HEK293 (cell line): ENCODE data around the gene DUSP19.

ENCODE experiments used
- CTCF ChIA-PET: fragments of 350-600 bp; formaldehyde crosslinking; extraction: SDS; loops from one replicate; lab custom pipeline; 2021; ENCODE audit warnings: antibody characterized with exemption; lab: Yijun Ruan, JAX
- POLR2A ChIA-PET: fragments of 300-600 bp; formaldehyde crosslinking; extraction: SDS; loops from one replicate; lab custom pipeline; 2020; ENCODE audit warnings: antibody characterized with exemption, inconsistent platforms; lab: Yijun Ruan, JAX
- H3K27ac ChIP-seq: fragments of 200-500 bp; sonication (Bioruptor generic); 2 replicates; pipeline ENCODE4 v1.5.1; 2014; ENCODE audit warnings: low read depth, low read length, control low read depth, inconsistent platforms; ENCODE audit errors: extremely low read depth
- H3K36me3 ChIP-seq, 2 experiments: fragments of 200-500 bp in 1 of 2; sonication (Bioruptor generic) in 1 of 2; 1 replicate in 1 of 2; 2 replicates in 1 of 2; pipeline ENCODE4 v1.5.1; 2014 to 2017; ENCODE audit warnings: inconsistent platforms in 2 of 2, low read length in 2 of 2; ENCODE audit not compliant: control insufficient read depth in 2 of 2, insufficient read depth in 1 of 2
- H3K4me1 ChIP-seq: fragments of 200-500 bp; sonication (Bioruptor generic); 2 replicates; pipeline ENCODE4 v1.5.1; 2014; ENCODE audit warnings: mild to moderate bottlenecking, low read length, inconsistent platforms; ENCODE audit not compliant: control insufficient read depth, insufficient read depth
- H3K4me3 ChIP-seq: 2 replicates; pipeline ENCODE4 v1.5.1; 2011; ENCODE audit warnings: low read depth, mild to moderate bottlenecking, control low read depth, low read length, moderate library complexity
- H3K9me3 ChIP-seq: fragments of 200-500 bp; sonication (Bioruptor generic); 2 replicates; pipeline ENCODE4 v1.5.1; 2014; ENCODE audit warnings: low read depth, low read length, inconsistent platforms; ENCODE audit not compliant: control insufficient read depth, insufficient read depth
- GFI1B ChIP-seq: fragments of 450-650 bp; formaldehyde crosslinking; IDR thresholded peaks from 2 replicates; pipeline ENCODE4 v1.5.1; 2016; ENCODE audit warnings: missing biosample characterization, missing genetic modification characterization
- GLI4 ChIP-seq: fragments of 450-650 bp; formaldehyde crosslinking; IDR thresholded peaks from 2 replicates; pipeline ENCODE4 v1.5.1; 2016; ENCODE audit warnings: missing biosample characterization, missing genetic modification characterization
- KLF8 ChIP-seq: fragments of 450-650 bp; formaldehyde crosslinking; IDR thresholded peaks from 2 replicates; pipeline ENCODE4 v1.5.1; 2016; ENCODE audit warnings: missing biosample characterization, missing genetic modification characterization
- OVOL3 ChIP-seq: fragments of 450-650 bp; formaldehyde crosslinking; IDR thresholded peaks from 2 replicates; pipeline ENCODE4 v1.5.1; 2016; ENCODE audit warnings: missing biosample characterization, missing genetic modification characterization
- SCRT2 ChIP-seq: fragments of 450-650 bp; formaldehyde crosslinking; IDR thresholded peaks from 2 replicates; pipeline ENCODE4 v1.5.1; 2016; ENCODE audit warnings: missing biosample characterization, missing genetic modification characterization
- SP7 ChIP-seq: fragments of 450-650 bp; formaldehyde crosslinking; IDR thresholded peaks from 2 replicates; pipeline ENCODE4 v1.5.1; 2016; ENCODE audit warnings: missing biosample characterization, missing genetic modification characterization
- TRIM28 ChIP-seq: IDR thresholded peaks from 2 replicates; pipeline ENCODE4 v1.6.1; 2011; ENCODE audit warnings: low read length, control low read depth, borderline replicate concordance
- ZBTB17 ChIP-seq: fragments of 450-650 bp; formaldehyde crosslinking; IDR thresholded peaks from 2 replicates; pipeline ENCODE4 v1.5.1; 2016; ENCODE audit warnings: missing biosample characterization, missing genetic modification characterization
- ZBTB20 ChIP-seq: fragments of 450-650 bp; formaldehyde crosslinking; IDR thresholded peaks from 2 replicates; pipeline ENCODE4 v1.5.1; 2016; ENCODE audit warnings: missing biosample characterization, missing genetic modification characterization
- ZFP69B ChIP-seq: fragments of 450-650 bp; formaldehyde crosslinking; IDR thresholded peaks from 2 replicates; pipeline ENCODE4 v1.5.1; 2016; ENCODE audit warnings: missing biosample characterization, missing genetic modification characterization
- ZNF132 ChIP-seq: fragments of 450-650 bp; formaldehyde crosslinking; IDR thresholded peaks from 2 replicates; pipeline ENCODE4 v1.5.1; 2017; ENCODE audit warnings: missing biosample characterization, missing genetic modification characterization, borderline replicate concordance
- ZNF175 ChIP-seq: fragments of 450-650 bp; formaldehyde crosslinking; IDR thresholded peaks from 2 replicates; pipeline ENCODE4 v1.5.1; 2016; ENCODE audit warnings: missing biosample characterization, missing genetic modification characterization
- ZNF266 ChIP-seq: fragments of 450-650 bp; formaldehyde crosslinking; IDR thresholded peaks from 2 replicates; pipeline ENCODE4 v1.5.1; 2016; ENCODE audit warnings: missing biosample characterization, missing genetic modification characterization, low read depth
- ZNF302 ChIP-seq: fragments of 450-650 bp; formaldehyde crosslinking; IDR thresholded peaks from 2 replicates; pipeline ENCODE4 v1.5.1; 2016; ENCODE audit warnings: missing biosample characterization, missing genetic modification characterization, low read depth
- ZNF311 ChIP-seq: fragments of 450-650 bp; formaldehyde crosslinking; IDR thresholded peaks from 2 replicates; pipeline ENCODE4 v1.5.1; 2017; ENCODE audit warnings: missing biosample characterization, missing genetic modification characterization, borderline replicate concordance
- ZNF341 ChIP-seq: fragments of 450-650 bp; formaldehyde crosslinking; IDR thresholded peaks from 2 replicates; pipeline ENCODE4; 2016; ENCODE audit warnings: low read depth, missing biosample characterization, missing genetic modification characterization
- ZNF394 ChIP-seq: fragments of 450-650 bp; formaldehyde crosslinking; IDR thresholded peaks from 2 replicates; pipeline ENCODE4 v1.5.1; 2016; ENCODE audit warnings: missing biosample characterization, missing genetic modification characterization, mild to moderate bottlenecking, moderate library complexity, borderline replicate concordance
- ZNF600 ChIP-seq: fragments of 450-650 bp; formaldehyde crosslinking; IDR thresholded peaks from 2 replicates; pipeline ENCODE4 v1.5.1; 2016; ENCODE audit warnings: missing biosample characterization, missing genetic modification characterization
- ZNF621 ChIP-seq: fragments of 450-650 bp; formaldehyde crosslinking; IDR thresholded peaks from 2 replicates; pipeline ENCODE4 v1.5.1; 2017; ENCODE audit warnings: missing biosample characterization, missing genetic modification characterization
- ZNF623 ChIP-seq: fragments of 450-650 bp; formaldehyde crosslinking; IDR thresholded peaks from 2 replicates; pipeline ENCODE4 v1.5.1; 2016; ENCODE audit warnings: missing biosample characterization, missing genetic modification characterization
- ZNF624 ChIP-seq: fragments of 450-650 bp; formaldehyde crosslinking; IDR thresholded peaks from 2 replicates; pipeline ENCODE4 v1.5.1; 2017; ENCODE audit warnings: missing biosample characterization, missing genetic modification characterization
- ZNF629 ChIP-seq: fragments of 450-650 bp; formaldehyde crosslinking; IDR thresholded peaks from 2 replicates; pipeline ENCODE4 v1.5.1; 2017; ENCODE audit warnings: missing biosample characterization, missing genetic modification characterization
- ZNF660 ChIP-seq: fragments of 450-650 bp; IDR thresholded peaks from 2 replicates; pipeline ENCODE4 v1.5.1; 2018; ENCODE audit warnings: missing biosample characterization, mild to moderate bottlenecking, missing genetic modification characterization
- ZNF76 ChIP-seq: fragments of 450-650 bp; formaldehyde crosslinking; IDR thresholded peaks from 2 replicates; pipeline ENCODE4; 2016; ENCODE audit warnings: low read depth, missing biosample characterization, missing genetic modification characterization, borderline replicate concordance
- ZXDB ChIP-seq: fragments of 450-650 bp; formaldehyde crosslinking; IDR thresholded peaks from 2 replicates; pipeline ENCODE4 v1.5.1; 2016; ENCODE audit warnings: missing biosample characterization, missing genetic modification characterization
- TF ChIP-seq, protein P1 (sequence below): fragments of 450-650 bp; formaldehyde crosslinking; IDR thresholded peaks from 2 replicates; pipeline ENCODE4 v1.5.1; 2016; ENCODE audit warnings: missing biosample characterization, missing genetic modification characterization
- TF ChIP-seq, protein P2 (sequence below): fragments of 450-650 bp; formaldehyde crosslinking; conservative IDR thresholded peaks from 2 replicates; pipeline ENCODE4 v1.5.1; 2016; ENCODE audit warnings: low read depth, missing biosample characterization, missing genetic modification characterization
- TF ChIP-seq, protein P3 (sequence below): IDR thresholded peaks from 2 replicates; pipeline ENCODE4 v1.6.1; 2011; ENCODE audit warnings: mild to moderate bottlenecking, low read depth, low read length, borderline replicate concordance

Gene DUSP19, protein sequence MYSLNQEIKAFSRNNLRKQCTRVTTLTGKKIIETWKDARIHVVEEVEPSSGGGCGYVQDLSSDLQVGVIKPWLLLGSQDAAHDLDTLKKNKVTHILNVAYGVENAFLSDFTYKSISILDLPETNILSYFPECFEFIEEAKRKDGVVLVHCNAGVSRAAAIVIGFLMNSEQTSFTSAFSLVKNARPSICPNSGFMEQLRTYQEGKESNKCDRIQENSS

DNA sequence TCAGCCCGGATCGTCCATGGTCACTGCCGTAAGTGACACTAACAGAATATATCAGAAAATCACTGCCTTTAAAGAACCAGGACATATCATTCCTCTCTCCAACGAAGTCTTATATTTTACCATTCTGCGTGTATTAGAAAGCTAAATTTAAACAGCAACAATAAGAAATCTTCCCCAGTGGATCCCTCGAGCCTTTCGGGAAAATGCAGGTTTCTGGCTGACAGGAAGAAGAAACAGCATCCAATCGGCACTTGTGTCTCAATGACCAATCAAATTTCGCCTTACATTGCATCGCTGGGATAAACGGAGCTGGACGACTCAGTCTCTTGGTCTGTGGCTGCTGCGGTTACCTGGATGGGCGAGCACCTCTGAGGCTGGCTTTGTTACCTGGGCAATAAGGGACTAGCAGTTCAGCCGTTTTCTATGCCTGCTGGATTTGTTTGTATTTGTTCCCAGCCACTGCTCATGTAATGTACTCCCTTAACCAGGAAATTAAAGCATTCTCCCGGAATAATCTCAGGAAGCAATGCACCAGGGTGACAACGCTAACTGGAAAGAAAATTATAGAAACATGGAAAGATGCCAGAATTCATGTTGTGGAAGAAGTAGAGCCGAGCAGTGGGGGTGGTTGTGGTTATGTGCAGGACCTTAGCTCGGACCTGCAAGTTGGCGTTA is at the start of gene DUSP19:
Gene DUSP19, plus strand, starts transcription at position 284 of the 675 bp plus-strand sequence. Its CDS starts 187 bp downstream, at position 471.
- H3K9me3 ChIP-seq: no peaks in the 10 kb centered on the region
- peak within 1 kb of the TSS; percentile 79 for H3K4me3 ChIP-seq
- peaks cover 5% of the 10 kb centered on the region; the same call in 1 of the 2 replicates for H3K4me1 ChIP-seq
- ChIA-PET CTCF (interaction anchor here (0.7 to 1.3 kb wide), 2 partner anchors 12 to 294 kb away, joined by 3 read pairs; no protein-coding TSS in a partner anchor), POLR2A (interaction anchor here (1.3 to 2.8 kb wide), 3 partner anchors 16 to 87 kb away, joined by 3 to 18 read pairs (median 4); partner anchors contain the start of gene NUP35)
- H3K27ac ChIP-seq: peak within 1 kb of the TSS; percentile 35; the same call in 1 of the 2 replicates
- H3K36me3 ChIP-seq: no peaks in the 10 kb centered on the region
- no peak for TF ChIP-seq ZNF660 (tag by site-specific recombination)
- TF ChIP-seq, protein P1, sequence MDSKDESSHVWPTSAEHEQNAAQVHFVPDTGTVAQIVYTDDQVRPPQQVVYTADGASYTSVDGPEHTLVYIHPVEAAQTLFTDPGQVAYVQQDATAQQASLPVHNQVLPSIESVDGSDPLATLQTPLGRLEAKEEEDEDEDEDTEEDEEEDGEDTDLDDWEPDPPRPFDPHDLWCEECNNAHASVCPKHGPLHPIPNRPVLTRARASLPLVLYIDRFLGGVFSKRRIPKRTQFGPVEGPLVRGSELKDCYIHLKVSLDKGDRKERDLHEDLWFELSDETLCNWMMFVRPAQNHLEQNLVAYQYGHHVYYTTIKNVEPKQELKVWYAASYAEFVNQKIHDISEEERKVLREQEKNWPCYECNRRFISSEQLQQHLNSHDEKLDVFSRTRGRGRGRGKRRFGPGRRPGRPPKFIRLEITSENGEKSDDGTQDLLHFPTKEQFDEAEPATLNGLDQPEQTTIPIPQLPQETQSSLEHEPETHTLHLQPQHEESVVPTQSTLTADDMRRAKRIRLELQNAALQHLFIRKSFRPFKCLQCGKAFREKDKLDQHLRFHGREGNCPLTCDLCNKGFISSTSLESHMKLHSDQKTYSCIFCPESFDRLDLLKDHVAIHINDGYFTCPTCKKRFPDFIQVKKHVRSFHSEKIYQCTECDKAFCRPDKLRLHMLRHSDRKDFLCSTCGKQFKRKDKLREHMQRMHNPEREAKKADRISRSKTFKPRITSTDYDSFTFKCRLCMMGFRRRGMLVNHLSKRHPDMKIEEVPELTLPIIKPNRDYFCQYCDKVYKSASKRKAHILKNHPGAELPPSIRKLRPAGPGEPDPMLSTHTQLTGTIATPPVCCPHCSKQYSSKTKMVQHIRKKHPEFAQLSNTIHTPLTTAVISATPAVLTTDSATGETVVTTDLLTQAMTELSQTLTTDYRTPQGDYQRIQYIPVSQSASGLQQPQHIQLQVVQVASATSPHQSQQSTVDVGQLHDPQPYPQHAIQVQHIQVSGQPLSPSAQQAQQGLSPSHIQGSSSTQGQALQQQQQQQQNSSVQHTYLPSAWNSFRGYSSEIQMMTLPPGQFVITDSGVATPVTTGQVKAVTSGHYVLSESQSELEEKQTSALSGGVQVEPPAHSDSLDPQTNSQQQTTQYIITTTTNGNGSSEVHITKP: peak; percentile 95
- TF ChIP-seq, protein P2, sequence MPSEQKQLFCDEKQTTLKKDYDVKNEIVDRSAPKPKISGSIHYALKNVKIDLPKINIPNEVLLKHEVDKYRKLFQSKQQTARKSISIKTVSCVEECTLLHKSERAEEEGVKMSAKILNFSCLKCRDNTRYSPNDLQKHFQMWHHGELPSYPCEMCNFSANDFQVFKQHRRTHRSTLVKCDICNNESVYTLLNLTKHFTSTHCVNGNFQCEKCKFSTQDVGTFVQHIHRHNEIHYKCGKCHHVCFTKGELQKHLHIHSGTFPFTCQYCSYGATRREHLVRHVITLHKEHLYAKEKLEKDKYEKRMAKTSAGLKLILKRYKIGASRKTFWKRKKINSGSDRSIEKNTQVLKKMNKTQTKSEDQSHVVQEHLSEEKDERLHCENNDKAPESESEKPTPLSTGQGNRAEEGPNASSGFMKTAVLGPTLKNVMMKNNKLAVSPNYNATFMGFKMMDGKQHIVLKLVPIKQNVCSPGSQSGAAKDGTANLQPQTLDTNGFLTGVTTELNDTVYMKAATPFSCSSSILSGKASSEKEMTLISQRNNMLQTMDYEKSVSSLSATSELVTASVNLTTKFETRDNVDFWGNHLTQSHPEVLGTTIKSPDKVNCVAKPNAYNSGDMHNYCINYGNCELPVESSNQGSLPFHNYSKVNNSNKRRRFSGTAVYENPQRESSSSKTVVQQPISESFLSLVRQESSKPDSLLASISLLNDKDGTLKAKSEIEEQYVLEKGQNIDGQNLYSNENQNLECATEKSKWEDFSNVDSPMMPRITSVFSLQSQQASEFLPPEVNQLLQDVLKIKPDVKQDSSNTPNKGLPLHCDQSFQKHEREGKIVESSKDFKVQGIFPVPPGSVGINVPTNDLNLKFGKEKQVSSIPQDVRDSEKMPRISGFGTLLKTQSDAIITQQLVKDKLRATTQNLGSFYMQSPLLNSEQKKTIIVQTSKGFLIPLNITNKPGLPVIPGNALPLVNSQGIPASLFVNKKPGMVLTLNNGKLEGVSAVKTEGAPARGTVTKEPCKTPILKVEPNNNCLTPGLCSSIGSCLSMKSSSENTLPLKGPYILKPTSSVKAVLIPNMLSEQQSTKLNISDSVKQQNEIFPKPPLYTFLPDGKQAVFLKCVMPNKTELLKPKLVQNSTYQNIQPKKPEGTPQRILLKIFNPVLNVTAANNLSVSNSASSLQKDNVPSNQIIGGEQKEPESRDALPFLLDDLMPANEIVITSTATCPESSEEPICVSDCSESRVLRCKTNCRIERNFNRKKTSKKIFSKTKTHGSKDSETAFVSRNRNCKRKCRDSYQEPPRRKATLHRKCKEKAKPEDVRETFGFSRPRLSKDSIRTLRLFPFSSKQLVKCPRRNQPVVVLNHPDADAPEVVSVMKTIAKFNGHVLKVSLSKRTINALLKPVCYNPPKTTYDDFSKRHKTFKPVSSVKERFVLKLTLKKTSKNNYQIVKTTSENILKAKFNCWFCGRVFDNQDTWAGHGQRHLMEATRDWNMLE: 0 out of 2 replicates have a peak, but pooled peaks have one; percentile 37
- peak; percentile 39 for TF ChIP-seq ZBTB20 (tag by site-specific recombination)
- TF ChIP-seq ZNF341: no peak
- no peak for TF ChIP-seq ZNF623 (tag by site-specific recombination)
- no peak for TF ChIP-seq ZNF311
- no peak for TF ChIP-seq ZNF266 (tag by site-specific recombination)
- TF ChIP-seq ZNF132 (tag by site-specific recombination): no peak
- TF ChIP-seq ZNF302 (tag by site-specific recombination): no peak
- TF ChIP-seq ZBTB17 (tag by site-specific recombination): peak; percentile 91; the same call in 1 of the 2 replicates
- TF ChIP-seq ZNF76 (tag by site-specific recombination): 0 out of 2 replicates have a peak, but pooled peaks have one; percentile 33
- no peak for TF ChIP-seq ZNF624
- no peak for TF ChIP-seq GLI4 (tag by site-specific recombination)
- TF ChIP-seq GFI1B (tag by site-specific recombination): no peak
- no peak for TF ChIP-seq OVOL3 (tag by site-specific recombination)
- TF ChIP-seq, protein P3, sequence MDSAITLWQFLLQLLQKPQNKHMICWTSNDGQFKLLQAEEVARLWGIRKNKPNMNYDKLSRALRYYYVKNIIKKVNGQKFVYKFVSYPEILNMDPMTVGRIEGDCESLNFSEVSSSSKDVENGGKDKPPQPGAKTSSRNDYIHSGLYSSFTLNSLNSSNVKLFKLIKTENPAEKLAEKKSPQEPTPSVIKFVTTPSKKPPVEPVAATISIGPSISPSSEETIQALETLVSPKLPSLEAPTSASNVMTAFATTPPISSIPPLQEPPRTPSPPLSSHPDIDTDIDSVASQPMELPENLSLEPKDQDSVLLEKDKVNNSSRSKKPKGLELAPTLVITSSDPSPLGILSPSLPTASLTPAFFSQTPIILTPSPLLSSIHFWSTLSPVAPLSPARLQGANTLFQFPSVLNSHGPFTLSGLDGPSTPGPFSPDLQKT: no peak
- TF ChIP-seq SCRT2 (tag by site-specific recombination): no peak
- no peak for TF ChIP-seq ZNF175 (tag by site-specific recombination)
- TF ChIP-seq ZXDB: peak; percentile 47; the same call in 1 of the 2 replicates
- TF ChIP-seq ZNF394 (tag by site-specific recombination): peak; percentile 41; the same call in 1 of the 2 replicates
- no peak for TF ChIP-seq ZNF621 (tag by site-specific recombination)
- TF ChIP-seq ZNF629 (tag by site-specific recombination): peak; percentile 56; the same call in 1 of the 2 replicates
- no peak for TF ChIP-seq KLF8 (tag by site-specific recombination)
- TF ChIP-seq TRIM28: peak; percentile 89
- TF ChIP-seq ZFP69B (tag by site-specific recombination): 0 out of 2 replicates have a peak, but pooled peaks have one; percentile 19
- 0 out of 2 replicates have a peak, but pooled peaks have one; percentile 50 for TF ChIP-seq SP7 (tag by site-specific recombination)
- peak; percentile 98 for TF ChIP-seq ZNF600 (tag by site-specific recombination)
